GM18511 (cell line): ENCODE data around the gene TRIP12.
"Not testable (repeated sequence)": the region's sequence is repeated elsewhere in the genome, so short reads cannot be mapped to it uniquely, and the experiment has no call there.

Experiments used
- ATAC-seq: cut with Tn5 transposase; IDR thresholded peaks from one replicate; pipeline ENCODE4 v1.9.1; 2021; ENCODE audit warnings: mild to moderate bottlenecking, moderate library complexity; ENCODE audit not compliant: unreplicated experiment

The TRIP12 gene

GRCh38 chr2:229835596-229836283 lies 86.1 kb downstream of the TRIP12 start:
- ATAC-seq, result no peak

GRCh38 chr2:229834368-229834767 lies 87.4 kb downstream of the TRIP12 start:
- not testable (repeated sequence) for ATAC-seq

GRCh38 chr2:229832510-229832898 lies 89.3 kb downstream of the TRIP12 start:
- no peak for ATAC-seq

- no peak for ATAC-seq
Measured at GRCh38 chr2:229831805-229832509, 89.9 kb downstream of the TRIP12 start.

- no peak for ATAC-seq
Measured at GRCh38 chr2:229825476-229825875, 96.3 kb downstream of the TRIP12 start.

- ATAC-seq, result no peak
Measured at GRCh38 chr2:229821316-229821715, 100.5 kb downstream of the TRIP12 start.

GRCh38 chr2:229818230-229818629 lies 103.6 kb downstream of the TRIP12 start:
- no peak for ATAC-seq

- ATAC-seq, result no peak
Measured at GRCh38 chr2:229815858-229816257, 106.0 kb downstream of the TRIP12 start.

- ATAC-seq, result no peak
Measured at GRCh38 chr2:229815342-229815741, 106.5 kb downstream of the TRIP12 start.

GRCh38 chr2:229810786-229811185 lies 111.0 kb downstream of the TRIP12 start:
- no peak for ATAC-seq

- ATAC-seq, result no peak
Measured at GRCh38 chr2:229805559-229805958, 116.2 kb downstream of the TRIP12 start.

- no peak for ATAC-seq
Measured at GRCh38 chr2:229802785-229803184, 119.0 kb downstream of the TRIP12 start.

GRCh38 chr2:229800997-229801754 lies 120.6 kb downstream of the TRIP12 start:
- ATAC-seq, result peak; percentile 75

- no peak for ATAC-seq
Measured at GRCh38 chr2:229798446-229799155, 123.2 kb downstream of the TRIP12 start.

- ATAC-seq, result no peak
Measured at GRCh38 chr2:229795058-229795457, 126.8 kb downstream of the TRIP12 start.

GRCh38 chr2:229794636-229795035 lies 127.2 kb downstream of the TRIP12 start:
- no peak for ATAC-seq

- not testable (repeated sequence) for ATAC-seq
Measured at GRCh38 chr2:229786289-229786688, 135.5 kb downstream of the TRIP12 start.

GRCh38 chr2:229784791-229785190 lies 137.0 kb downstream of the TRIP12 start:
- ATAC-seq, result no peak

GRCh38 chr2:229783108-229783721 lies 138.6 kb downstream of the TRIP12 start:
- ATAC-seq, result peak; percentile 70

GRCh38 chr2:229780856-229781773 lies 140.7 kb downstream of the TRIP12 start:
- no peak for ATAC-seq
